ENCODE data around the gene HES3.

The HES3 gene

GRCh38 chr1:6265151-6265550 is 21.2 kb downstream of the HES3 start:
- no peak for FAIRE-seq

- no peak for FAIRE-seq
These were observed 22.7 kb downstream of the HES3 start for GRCh38 chr1:6266641-6267040.

DNA sequence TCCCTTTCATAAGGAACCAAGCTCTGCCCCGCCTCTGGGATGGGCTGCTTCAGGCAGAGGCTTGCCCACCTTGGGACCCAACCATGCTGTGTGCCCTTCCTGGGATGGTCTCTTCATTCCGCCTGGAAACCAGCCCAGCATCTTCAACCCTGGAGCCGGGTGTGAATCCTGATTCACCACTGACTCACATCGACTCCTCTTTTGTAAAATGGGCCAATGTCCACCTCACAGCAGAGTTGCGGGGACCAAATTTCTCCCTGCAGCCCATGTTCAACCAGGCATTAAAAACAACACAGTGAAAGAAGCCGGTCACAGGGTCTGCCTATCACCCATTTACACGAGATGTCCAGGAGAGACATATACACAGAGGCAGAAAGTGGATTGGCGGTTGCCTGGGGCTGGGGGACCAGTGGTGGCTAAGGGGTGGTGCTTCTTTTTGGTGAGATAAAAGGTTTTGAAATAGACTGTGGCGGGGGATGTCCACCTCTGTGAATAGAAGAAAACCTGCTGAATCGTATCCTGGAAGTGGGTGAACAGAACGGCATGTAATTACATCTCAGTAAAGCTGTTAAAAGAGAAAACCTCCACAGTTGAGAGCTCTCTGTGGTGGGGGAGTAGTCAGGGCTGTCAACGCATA is 23.8 kb downstream of the HES3 start:
- no peak for FAIRE-seq

DNA sequence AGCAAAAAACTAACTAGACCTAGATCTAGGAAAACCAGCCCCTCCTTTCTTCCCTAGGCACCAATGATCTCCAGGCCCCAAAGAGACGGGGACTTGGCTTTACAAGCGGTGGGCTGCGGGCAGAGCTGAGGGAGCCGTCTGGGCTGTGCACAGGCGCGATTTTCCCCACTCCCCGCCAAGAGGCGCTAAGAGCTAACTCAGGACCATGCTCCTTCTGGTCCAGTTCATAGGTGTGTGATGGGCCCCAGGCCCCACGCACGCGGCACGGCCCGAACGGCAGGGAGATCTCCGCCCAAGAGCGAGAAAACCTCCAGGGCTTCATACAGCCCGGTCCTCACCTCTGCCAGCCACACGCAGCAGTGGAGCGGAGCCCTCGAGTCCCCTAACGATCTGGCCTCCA is 24.4 kb downstream of the HES3 start:
- no peak for FAIRE-seq

DNA sequence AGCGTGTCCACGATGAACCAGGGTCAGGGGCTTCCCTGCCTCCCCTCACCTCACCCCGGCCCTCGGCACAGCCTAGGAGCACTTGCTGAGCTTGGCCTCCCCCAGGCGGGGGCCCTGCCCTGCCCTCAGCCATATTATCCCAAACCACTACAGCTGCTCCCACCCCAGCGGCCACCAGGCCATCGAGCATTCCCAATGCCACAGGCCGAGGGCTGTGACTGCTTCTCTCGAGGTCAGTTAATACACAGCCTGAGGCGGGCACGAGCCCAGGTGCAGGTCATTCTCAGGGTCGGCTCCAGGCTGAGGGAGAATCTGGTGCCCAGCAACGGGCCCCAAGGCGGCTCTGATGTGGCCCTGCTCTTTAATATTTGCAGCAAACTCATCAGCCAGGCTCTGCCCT is 25.3 kb downstream of the HES3 start:
- no peak for FAIRE-seq

GRCh38 chr1:6269720-6270400 is 25.9 kb downstream of the HES3 start:
- no peak for FAIRE-seq

DNA sequence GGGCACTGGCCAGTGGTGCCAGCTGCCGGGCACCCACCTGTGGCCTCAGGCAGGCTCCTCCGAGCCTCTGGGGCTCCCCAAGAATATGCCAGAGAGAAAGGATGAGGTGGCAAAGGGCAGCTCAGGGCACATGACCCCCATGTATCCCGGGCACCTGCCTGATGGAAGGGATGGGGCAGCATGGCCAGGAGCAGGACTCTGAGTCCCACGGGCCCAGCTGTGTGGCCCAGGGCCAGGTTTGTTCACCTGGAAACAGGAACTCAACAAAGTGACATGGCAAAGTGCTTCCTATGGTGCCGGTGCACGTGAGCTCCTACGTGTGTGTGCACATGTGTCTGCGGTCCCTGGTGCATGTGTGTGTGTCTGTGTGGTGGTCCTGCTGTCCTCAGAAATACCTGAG is 26.4 kb downstream of the HES3 start:
- FAIRE-seq = no peak

DNA sequence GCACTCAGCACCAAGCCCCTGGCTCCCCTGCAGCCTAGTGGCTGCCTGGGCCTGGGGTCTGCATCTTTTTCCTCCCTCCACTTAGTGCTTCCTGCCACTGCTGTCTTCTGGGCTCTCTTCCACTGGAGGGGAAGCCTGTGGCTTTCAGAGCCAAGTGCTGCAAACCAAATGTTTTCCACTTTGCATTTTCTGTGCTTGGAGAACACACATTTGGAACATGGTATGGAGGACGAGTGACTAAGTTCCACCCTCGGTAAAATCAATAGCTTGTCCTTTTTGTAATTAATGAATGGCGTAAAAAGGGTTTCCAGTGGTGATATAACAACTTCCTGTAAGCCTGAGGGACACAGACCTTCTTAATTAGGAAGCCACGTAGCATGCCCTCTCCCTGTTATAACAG is 27.0 kb downstream of the HES3 start:
- FAIRE-seq = no peak

DNA sequence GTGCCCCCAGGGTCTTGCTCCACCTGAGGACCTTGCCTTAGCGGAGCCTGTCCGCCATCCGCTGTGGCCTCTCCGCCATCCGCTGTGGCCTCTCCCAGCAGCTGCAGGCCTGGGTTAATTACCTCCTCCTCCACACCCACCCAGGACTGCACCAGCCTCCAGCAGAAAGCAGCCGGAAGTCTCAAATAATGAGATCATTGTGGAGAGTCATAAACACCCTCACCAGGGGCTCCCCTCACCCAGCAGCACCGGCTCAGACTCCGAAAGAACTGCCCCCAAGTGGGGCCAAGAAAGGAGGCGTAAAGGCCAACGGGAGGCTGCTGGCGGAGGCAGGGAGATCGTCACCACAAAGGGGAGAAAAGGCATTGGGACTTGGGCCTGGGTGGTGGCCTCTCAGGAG is 27.6 kb downstream of the HES3 start:
- no peak for FAIRE-seq

GRCh38 chr1:6272452-6272851 is 28.5 kb downstream of the HES3 start:
- no peak for FAIRE-seq

- FAIRE-seq = no peak
These were observed 28.9 kb downstream of the HES3 start for GRCh38 chr1:6272868-6273267.

GRCh38 chr1:6273380-6273891 is 29.5 kb downstream of the HES3 start:
- FAIRE-seq = no peak

DNA sequence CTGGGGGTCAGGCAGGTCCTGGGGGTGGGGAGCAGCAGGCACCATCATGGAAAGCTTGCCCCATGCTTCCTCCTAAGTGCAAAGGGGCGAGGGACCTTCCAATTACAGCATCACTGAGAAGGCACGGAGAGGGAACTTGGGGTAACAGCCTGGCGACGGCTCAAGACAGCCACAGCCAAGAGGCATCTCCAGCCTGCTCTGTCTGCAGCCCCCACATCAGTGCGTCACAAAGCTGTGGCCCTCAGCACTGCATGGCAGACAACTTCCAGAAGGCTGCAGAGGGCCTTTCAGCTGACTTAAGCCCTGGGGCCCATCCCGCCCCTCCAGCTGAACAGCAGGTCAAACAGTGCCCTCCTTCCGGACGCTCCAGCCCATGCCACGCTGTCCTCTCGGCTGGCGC is 30.1 kb downstream of the HES3 start:
- no peak for FAIRE-seq

- FAIRE-seq = no peak
These were observed 30.7 kb downstream of the HES3 start for GRCh38 chr1:6274622-6275139.

DNA sequence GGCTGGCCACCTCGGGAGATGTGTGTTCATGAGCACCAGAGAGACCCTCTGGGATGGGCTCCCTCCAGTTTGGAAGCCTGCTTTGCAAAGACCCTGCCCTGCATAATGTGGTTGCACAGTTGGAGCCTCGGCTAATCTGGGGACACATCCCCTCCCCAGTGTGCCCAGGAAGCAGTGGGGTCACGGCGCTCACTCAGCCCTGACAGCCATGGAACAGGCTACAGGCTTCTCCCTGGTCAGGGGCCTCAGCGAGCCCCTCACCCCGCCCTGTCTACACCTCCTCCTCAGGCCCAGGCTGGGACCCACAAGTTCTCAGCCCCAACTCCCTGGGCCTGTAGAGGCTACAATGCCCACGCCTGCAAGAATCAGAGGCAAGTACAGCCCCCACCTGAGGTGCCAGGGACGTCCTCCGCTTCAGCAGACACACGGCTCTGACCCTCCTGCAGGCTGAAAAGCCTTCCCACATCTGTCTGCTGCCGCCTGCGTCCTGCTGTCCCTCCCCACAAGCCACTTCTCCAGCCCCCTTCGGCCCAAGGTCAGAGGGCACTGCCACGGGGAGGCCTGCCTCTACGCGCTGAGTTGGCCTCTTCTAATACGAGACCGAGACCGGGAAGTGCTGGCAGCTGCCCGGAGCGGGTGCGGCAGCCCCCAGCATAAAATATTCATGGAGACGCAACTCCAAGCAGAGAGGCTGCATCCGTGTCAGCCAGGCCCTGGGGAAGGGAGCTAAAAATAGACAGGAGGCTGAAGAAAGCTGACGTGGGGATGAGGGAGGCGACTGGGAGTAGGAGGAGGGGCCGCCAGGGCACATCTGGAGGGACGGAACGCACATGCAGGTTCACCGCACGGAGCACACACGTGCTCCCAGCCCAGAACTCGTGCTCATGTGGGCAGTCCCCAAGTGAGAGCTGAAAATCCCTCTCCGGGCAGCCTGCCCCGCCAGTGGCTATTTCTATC is 32.1 kb downstream of the HES3 start:
- FAIRE-seq = no peak

DNA sequence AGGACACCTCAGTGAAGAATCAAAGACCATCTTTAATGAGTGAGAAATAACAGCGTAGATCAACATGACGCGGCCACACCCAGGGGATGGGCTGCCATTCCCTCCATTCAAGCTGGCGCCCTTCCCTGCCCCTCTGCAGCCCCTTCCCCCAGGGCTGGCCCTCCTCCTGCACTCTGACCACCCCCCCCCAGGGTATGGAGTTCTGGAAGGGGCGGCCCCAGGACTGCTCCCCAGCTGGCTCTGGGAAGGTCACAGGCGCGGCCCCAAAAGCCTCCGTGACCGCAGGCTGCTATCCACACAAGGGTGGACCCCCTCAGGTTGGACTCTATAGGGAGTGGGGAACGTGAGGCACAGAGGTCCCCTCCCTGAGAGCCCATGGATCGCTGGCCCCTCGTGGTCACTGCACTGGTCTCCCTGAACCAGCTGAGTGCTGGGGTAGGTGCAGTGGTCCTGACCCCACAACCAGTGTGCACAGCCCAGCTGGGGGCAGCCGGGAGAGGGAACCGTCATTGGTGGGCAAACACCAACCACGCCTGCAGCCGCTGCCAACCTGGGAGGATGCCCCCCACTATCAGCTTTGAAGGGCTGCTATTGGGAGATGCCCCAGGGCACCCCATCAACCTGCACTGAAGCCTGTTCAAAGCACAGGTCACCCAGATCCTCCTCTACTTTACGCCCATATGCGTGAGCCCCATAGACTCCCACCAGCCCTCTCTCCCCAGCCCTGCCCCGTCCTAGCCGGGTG is 33.0 kb downstream of the HES3 start:
- FAIRE-seq = no peak

GRCh38 chr1:6278263-6278662 is 34.3 kb downstream of the HES3 start:
- FAIRE-seq = no peak

GRCh38 chr1:6279066-6279465 is 35.1 kb downstream of the HES3 start:
- FAIRE-seq = no peak

DNA sequence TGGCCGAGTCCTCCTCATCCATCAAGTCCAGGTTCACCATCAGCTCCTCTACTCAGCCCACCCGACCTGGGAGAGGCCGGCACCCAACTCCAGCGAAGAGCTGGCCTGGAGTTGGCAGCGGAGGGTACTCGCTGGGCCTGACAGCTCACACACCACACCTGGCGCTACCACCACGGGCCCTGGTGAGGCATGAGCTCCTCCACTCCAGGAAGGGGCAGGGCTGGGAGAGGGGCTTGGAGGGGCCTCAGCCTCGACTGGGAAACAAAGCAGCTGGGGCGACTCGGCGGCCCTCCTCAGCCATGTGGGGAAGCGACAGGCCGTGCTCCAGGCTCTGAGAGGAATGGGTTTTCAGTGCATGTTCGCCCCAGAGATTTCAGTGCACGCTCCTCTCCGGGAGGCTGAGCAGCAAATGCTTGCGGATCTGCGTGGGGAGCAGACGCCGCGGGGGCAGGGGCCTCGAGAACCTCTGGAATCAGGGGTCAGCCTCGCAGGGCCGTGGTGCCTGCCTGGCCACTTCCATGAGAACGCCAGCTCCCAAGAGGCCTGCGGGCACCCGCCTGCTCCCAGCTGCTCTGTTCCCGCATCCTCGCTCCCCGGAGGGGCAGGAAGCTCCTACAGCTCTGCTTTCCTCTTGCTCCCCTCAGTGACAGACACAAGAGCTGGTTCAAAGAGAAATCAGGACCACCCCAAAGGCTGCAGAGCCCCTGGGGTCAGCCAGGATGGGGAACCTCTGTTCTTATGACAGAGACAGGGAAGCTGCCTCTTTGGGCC is 35.8 kb downstream of the HES3 start:
- no peak for FAIRE-seq

GRCh38 chr1:6280761-6281451 is 36.9 kb downstream of the HES3 start:
- FAIRE-seq = no peak
